MM.1S (cell line): ENCODE data around the gene FAHD2A.

Experiments used
- DNase-seq: peaks from one replicate; pipeline ENCODE4 v3.0.0-alpha.2; 2015
- H2AFZ ChIP-seq: fragments of 300-600 bp; sonication (generic); 2 replicates; pipeline ENCODE4 v1.6.0; 2016; ENCODE audit warnings: antibody characterized with exemption, low read length
- H3F3A ChIP-seq: fragments of 300-600 bp; sonication (generic); 2 replicates; pipeline ENCODE4 v1.6.1; 2016; ENCODE audit warnings: mild to moderate bottlenecking, antibody characterized with exemption, low read length, moderate library complexity, mixed read lengths; ENCODE audit not compliant: insufficient read depth
- H3K27ac ChIP-seq: fragments of 300-600 bp; sonication (generic); 2 replicates; pipeline ENCODE4 v1.5.1; 2016; ENCODE audit warnings: mild to moderate bottlenecking, low read length
- H3K27me3 ChIP-seq: fragments of 300-600 bp; sonication (generic); replicated peaks from 2 replicates; pipeline ENCODE4 v1.6.0; 2016; ENCODE audit warnings: low read length; ENCODE audit not compliant: insufficient read depth
- H3K36me3 ChIP-seq: fragments of 300-600 bp; sonication (generic); replicated peaks from 2 replicates; pipeline ENCODE4 v1.6.1; 2016; ENCODE audit warnings: mild to moderate bottlenecking, low read length, mixed read lengths; ENCODE audit not compliant: insufficient read depth
- H3K4me1 ChIP-seq: fragments of 300-600 bp; sonication (generic); 2 replicates; pipeline ENCODE4 v1.6.1; 2016; ENCODE audit warnings: low read length, mixed read lengths
- H3K4me2 ChIP-seq: fragments of 300-600 bp; sonication (generic); 2 replicates; pipeline ENCODE4 v1.6.0; 2016; ENCODE audit warnings: low read depth, low read length
- H3K4me3 ChIP-seq: fragments of 300-600 bp; sonication (generic); 2 replicates; pipeline ENCODE4 v1.5.1; 2016; ENCODE audit warnings: low read length, mixed read lengths
- H3K79me2 ChIP-seq: fragments of 300-600 bp; sonication (generic); 2 replicates; pipeline ENCODE4 v1.6.1; 2016; ENCODE audit warnings: mixed run types, low read length, mixed read lengths
- H3K9ac ChIP-seq: fragments of 300-600 bp; sonication (generic); 2 replicates; pipeline ENCODE4 v1.6.1; 2016; ENCODE audit warnings: low read length, mixed read lengths
- H3K9me2 ChIP-seq: fragments of 300-600 bp; sonication (generic); replicated peaks from 2 replicates; pipeline ENCODE4 v1.6.1; 2016; ENCODE audit warnings: mild to moderate bottlenecking, low read length, mixed read lengths; ENCODE audit not compliant: insufficient read depth
- H3K9me3 ChIP-seq: fragments of 300-600 bp; sonication (generic); replicated peaks from 2 replicates; pipeline ENCODE4 v1.6.1; 2016; ENCODE audit warnings: mild to moderate bottlenecking, low read length, mixed read lengths; ENCODE audit not compliant: insufficient read depth
- H4K20me1 ChIP-seq: fragments of 300-600 bp; sonication (generic); 2 replicates; pipeline ENCODE4 v1.6.1; 2016; ENCODE audit warnings: mild to moderate bottlenecking, low read length, moderate library complexity, mixed read lengths; ENCODE audit not compliant: insufficient read depth
- EZH2 ChIP-seq: fragments of 300-600 bp; sonication (generic); optimal IDR thresholded peaks from 2 replicates; pipeline ENCODE3; 2017; ENCODE audit warnings: low read depth, mild to moderate bottlenecking, antibody characterized with exemption, low read length, mixed read lengths
- EZH2phosphoT487 ChIP-seq: fragments of 300-600 bp; sonication (generic); IDR thresholded peaks from 2 replicates; pipeline ENCODE4 v1.6.1; 2018; ENCODE audit warnings: antibody characterized with exemption, low read length
- TF ChIP-seq, protein P1 (sequence below): fragments of 300-600 bp; sonication (generic); IDR thresholded peaks from 2 replicates; pipeline ENCODE4 v1.5.1; 2016; ENCODE audit warnings: antibody characterized with exemption, low read length, mixed read lengths

The FAHD2A gene, protein sequence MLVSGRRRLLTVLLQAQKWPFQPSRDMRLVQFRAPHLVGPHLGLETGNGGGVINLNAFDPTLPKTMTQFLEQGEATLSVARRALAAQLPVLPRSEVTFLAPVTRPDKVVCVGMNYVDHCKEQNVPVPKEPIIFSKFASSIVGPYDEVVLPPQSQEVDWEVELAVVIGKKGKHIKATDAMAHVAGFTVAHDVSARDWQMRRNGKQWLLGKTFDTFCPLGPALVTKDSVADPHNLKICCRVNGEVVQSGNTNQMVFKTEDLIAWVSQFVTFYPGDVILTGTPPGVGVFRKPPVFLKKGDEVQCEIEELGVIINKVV

DNA sequence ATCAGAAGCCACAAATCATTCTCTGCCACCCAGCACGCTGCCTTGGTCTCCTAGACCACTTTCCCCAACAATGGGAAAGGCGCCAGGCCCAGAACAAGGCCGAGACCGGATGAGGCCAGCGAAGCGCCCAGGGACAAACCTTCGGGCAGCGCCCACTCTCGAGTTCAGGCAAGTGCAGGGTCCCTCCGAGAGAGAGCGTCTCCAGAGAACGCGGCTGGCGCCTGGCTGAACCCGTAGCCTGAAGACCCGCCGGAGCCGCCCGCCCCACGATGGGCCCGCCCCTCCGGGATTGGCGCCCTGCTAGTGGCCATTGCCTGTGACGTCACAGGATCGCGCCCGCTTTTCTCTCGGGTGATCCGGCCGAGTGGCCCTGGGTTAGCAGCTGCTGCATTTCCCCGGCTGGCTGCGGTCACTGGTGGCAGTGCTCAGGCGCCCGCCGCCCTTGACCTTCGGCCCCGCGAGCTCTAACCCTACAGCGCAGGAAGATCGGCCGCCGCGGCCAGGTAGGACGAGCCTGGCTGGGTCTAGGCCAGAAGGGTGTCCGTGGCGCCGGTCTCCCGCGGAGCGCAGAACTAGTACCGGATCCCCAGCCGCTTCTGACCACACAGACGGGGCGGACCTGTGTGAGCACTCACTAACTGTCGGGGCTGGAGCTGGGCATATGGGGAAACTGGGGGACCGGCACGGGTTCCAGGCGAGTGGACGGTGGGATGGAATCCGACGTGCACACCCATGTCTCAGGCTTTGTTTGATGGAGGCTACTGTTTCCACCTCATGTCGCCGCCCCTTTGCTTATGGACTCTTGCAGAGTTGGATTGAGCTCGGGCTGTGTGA is at the start of gene FAHD2A:
TSS of gene FAHD2A (plus strand) at position 339 of the 834 bp plus-strand sequence. CDS start 2,851 bp downstream, outside the sequence.
- peaks cover 11% of the 10 kb centered on the region; the same call in 1 of the 2 replicates for H3K4me1 ChIP-seq
- H4K20me1 ChIP-seq = no peaks in the 10 kb centered on the region
- DNase-seq = peak; percentile 95
- H3K9ac ChIP-seq = peak within 1 kb of the TSS; percentile 87
- H3K9me3 ChIP-seq = no peaks in the 10 kb centered on the region
- H3K9me2 ChIP-seq = no peaks in the 10 kb centered on the region
- no peaks in the 10 kb centered on the region for H3K27me3 ChIP-seq
- H3K4me2 ChIP-seq = peak within 1 kb of the TSS; percentile 88
- H3K36me3 ChIP-seq = no peaks in the 10 kb centered on the region
- peaks cover 4% of the 10 kb centered on the region; the same call in 1 of the 2 replicates for H3F3A ChIP-seq
- peak within 1 kb of the TSS; percentile 88 for H3K4me3 ChIP-seq
- peaks cover 28% of the 10 kb centered on the region for H3K79me2 ChIP-seq
- H3K27ac ChIP-seq = peak within 1 kb of the TSS; percentile 64; the same call in 1 of the 2 replicates
- TF ChIP-seq EZH2phosphoT487 (no peak), EZH2 (no peak)
- TF ChIP-seq, protein P1, sequence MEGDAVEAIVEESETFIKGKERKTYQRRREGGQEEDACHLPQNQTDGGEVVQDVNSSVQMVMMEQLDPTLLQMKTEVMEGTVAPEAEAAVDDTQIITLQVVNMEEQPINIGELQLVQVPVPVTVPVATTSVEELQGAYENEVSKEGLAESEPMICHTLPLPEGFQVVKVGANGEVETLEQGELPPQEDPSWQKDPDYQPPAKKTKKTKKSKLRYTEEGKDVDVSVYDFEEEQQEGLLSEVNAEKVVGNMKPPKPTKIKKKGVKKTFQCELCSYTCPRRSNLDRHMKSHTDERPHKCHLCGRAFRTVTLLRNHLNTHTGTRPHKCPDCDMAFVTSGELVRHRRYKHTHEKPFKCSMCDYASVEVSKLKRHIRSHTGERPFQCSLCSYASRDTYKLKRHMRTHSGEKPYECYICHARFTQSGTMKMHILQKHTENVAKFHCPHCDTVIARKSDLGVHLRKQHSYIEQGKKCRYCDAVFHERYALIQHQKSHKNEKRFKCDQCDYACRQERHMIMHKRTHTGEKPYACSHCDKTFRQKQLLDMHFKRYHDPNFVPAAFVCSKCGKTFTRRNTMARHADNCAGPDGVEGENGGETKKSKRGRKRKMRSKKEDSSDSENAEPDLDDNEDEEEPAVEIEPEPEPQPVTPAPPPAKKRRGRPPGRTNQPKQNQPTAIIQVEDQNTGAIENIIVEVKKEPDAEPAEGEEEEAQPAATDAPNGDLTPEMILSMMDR = no peak
- H2AFZ ChIP-seq = peak within 1 kb of the TSS; percentile 97

DNA sequence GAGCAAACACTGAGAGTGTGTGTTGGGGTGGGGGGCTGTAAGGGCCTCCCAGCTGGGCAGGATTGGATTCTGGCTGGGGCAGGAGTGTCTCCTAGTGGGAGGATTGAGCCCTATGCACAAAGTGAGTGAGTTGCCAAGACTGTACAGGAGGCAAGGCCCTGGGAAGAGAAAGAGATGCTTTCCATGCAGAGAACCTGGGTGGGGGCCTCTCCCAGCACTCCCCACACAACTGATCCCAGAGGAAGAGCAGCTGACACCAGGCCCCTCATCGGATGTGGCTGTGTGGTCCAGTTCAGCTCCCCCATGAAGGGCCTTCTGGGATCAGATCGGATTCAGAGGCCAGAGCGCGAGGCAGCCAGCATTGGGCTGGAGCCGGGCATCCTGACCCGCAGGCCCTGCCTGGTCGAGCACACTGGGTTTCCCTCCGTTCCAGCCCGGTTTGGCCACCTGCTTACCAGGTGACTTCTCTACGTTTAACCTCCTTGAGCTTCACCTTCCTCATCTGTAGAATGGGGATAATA is 49.4 kb upstream of the FAHD2A start:
- no peaks in the 10 kb centered on the region for H3K36me3 ChIP-seq
- no peak for DNase-seq
- H3K27me3 ChIP-seq = no peaks in the 10 kb centered on the region
- no peak overlapping the region for H3K4me3 ChIP-seq
- H2AFZ ChIP-seq = no peak overlapping the region
- TF ChIP-seq EZH2phosphoT487 = no peak
- TF ChIP-seq, protein P1 = no peak
- TF ChIP-seq EZH2 = no peak
- H3K4me2 ChIP-seq = no peak overlapping the region
- H3K9me2 ChIP-seq = no peaks in the 10 kb centered on the region
- H3K9ac ChIP-seq = no peak overlapping the region
- H4K20me1 ChIP-seq = no peaks in the 10 kb centered on the region
- H3F3A ChIP-seq = no peaks in the 10 kb centered on the region
- H3K4me1 ChIP-seq = no peaks in the 10 kb centered on the region
- H3K79me2 ChIP-seq = no peaks in the 10 kb centered on the region
- H3K9me3 ChIP-seq = no peaks in the 10 kb centered on the region
- H3K27ac ChIP-seq = no peak overlapping the region

DNA sequence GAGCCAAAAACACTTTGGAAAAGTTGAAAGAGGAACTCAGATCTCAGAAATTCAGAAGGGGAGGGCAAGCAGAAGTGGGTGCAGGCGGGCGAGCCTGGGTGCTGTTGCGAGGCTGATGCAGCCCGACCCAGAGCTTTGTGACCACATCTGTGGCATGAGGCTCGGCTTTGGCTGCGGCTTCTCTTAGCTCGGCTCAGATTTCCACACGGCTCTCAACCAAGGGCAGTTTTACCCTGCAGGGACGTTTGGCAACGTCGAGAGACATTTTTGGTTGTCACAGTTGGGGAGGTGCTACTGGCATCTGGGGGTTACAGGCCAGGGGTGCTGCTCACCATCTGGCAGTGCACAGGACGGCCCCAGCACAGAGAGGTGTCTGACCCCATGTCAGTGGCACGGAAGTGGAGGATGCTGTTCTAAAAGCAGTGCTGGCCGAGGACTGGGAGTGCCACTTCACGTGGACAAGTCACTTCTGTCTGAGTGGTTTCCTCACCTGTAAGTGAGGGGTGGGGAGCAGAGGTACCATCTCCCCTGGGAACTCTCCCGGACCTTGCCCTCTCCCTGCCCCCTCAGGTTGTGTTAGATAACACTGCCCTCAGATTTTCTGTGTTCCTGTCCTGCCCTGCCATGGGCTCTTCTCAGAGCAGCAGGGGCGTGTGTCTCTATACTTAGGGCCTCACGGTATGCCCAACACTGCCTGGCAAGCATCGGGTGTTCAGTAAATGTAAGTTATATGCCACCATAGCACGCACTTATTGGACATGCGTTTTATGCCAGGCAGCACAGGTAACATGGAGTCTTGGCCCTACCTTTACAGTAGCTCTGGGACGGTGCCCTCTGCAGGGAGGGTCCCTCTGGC is 48.7 kb upstream of the FAHD2A start:
- Histone ChIP-seq H3K9ac (no peak overlapping the region), H3K36me3 (no peaks in the 10 kb centered on the region), H2AFZ (no peak overlapping the region), H3K9me3 (no peaks in the 10 kb centered on the region), H3K4me1 (no peaks in the 10 kb centered on the region), H3K27ac (no peak overlapping the region), H3K9me2 (no peaks in the 10 kb centered on the region), H3K79me2 (no peaks in the 10 kb centered on the region), H3K4me3 (no peak overlapping the region), H3K27me3 (no peaks in the 10 kb centered on the region), H3F3A (no peaks in the 10 kb centered on the region), H3K4me2 (no peak overlapping the region), H4K20me1 (no peaks in the 10 kb centered on the region)
- TF ChIP-seq EZH2phosphoT487 = no peak
- TF ChIP-seq EZH2 = no peak
- TF ChIP-seq, protein P1 = no peak
- DNase-seq = no peak
